K562 (cell line): ENCODE data around the gene OR1J1. TPM values are rescaled to one million over a fixed set of nuclear protein-coding genes. Genes with fewer than 3 reads are reported as not detected.

Experiments
- ATAC-seq: fragments of 200-7000 bp; cut with Tn5 transposase; 3 replicates; pipeline ENCODE4 v1.9.1; 2020; ENCODE audit warnings: moderate library complexity
- BruUV-seq: library from RNA; stranded (reverse); fragments of 400-500 nt; replicated peaks from 2 replicates; lab custom pipeline; 2021; lab: Mats Ljungman, UMichigan
- CTCF ChIA-PET: fragments of 300-600 bp; formaldehyde crosslinking; extraction: SDS; loops from one replicate; lab custom pipeline; 2021; ENCODE audit warnings: low intra/inter-chr PET ratio; lab: Yijun Ruan, JAX
- POLR2A ChIA-PET: fragments of 300-600, 350-650 bp; sonication (Branson Sonifier 250); formaldehyde crosslinking; extraction: SDS; loops from one replicate; lab custom pipeline; 2021; ENCODE audit warnings: antibody characterized with exemption, inconsistent platforms; lab: Yijun Ruan, JAX
- DNase-seq, 4 experiments: peaks; one replicate each; pipeline versions ENCODE4 v3.0.0 to v3.0.0-alpha.2; 2011 to 2018; ENCODE audit warnings: low spot score in 3 of 4, mixed read lengths in 3 of 4; ENCODE audit errors: extremely low read depth in 1 of 4
- FAIRE-seq: peaks from 2 replicates; lab custom pipeline; 2011; peaks lifted over from hg19 to GRCh38; lab: Jason Lieb, UNC
- H2AFZ ChIP-seq: 2 replicates; pipeline ENCODE4 v1.6.0; 2011; ENCODE audit warnings: low read depth, low read length, control low read depth, inconsistent platforms
- H3K27ac ChIP-seq: fragments of 200-600 bp; 3 replicates; pipeline ENCODE4 v1.8.0; 2011; ENCODE audit warnings: low read depth, mild to moderate bottlenecking, control low read depth, inconsistent platforms, low read length, moderate library complexity, mixed read lengths; ENCODE audit errors: extremely low read depth
- H3K27me3 ChIP-seq, 2 experiments: fragments of 300-600 bp in 1 of 2; 2 replicates in 1 of 2; 3 replicates in 1 of 2; pipeline versions ENCODE4 v1.6.0 to v1.8.0; 2011; ENCODE audit warnings: inconsistent platforms in 2 of 2, low read length in 2 of 2, mild to moderate bottlenecking in 1 of 2, mixed read lengths in 1 of 2, moderate library complexity in 1 of 2; ENCODE audit not compliant: control insufficient read depth in 2 of 2, insufficient read depth in 2 of 2
- H3K36me3 ChIP-seq: fragments of 300-600 bp; 3 replicates; pipeline ENCODE4 v1.8.0; 2011; ENCODE audit warnings: mild to moderate bottlenecking, low read length, inconsistent platforms; ENCODE audit not compliant: control insufficient read depth, insufficient read depth
- H3K4me1 ChIP-seq, 2 experiments: fragments of 200-600 bp in 1 of 2; replicated peaks in 1 of 2; 2 replicates in 1 of 2; 3 replicates in 1 of 2; pipeline versions ENCODE4 v1.5.1 to v1.8.0; 2011; ENCODE audit warnings: inconsistent platforms in 2 of 2, low read length in 2 of 2, mild to moderate bottlenecking in 1 of 2, mixed read lengths in 1 of 2, moderate library complexity in 1 of 2; ENCODE audit not compliant: control insufficient read depth in 2 of 2, insufficient read depth in 2 of 2
- H3K4me2 ChIP-seq: 2 replicates; pipeline ENCODE4 v1.6.1; 2011; ENCODE audit warnings: low read length, control low read depth, inconsistent platforms, mixed read lengths; ENCODE audit not compliant: insufficient read depth
- H3K4me3 ChIP-seq: fragments of 200-600 bp; sonication (generic), shearing (Covaris generic); 2 replicates; pipeline ENCODE4 v1.5.1; 2016; ENCODE audit warnings: control low read depth, inconsistent platforms
- H3K79me2 ChIP-seq: fragments of 200-600 bp; 3 replicates; pipeline ENCODE4 v1.8.0; 2011; ENCODE audit warnings: low read length, inconsistent platforms; ENCODE audit not compliant: control insufficient read depth, insufficient read depth
- H3K9ac ChIP-seq, 2 experiments: 2 replicates each; pipeline versions ENCODE4 v1.6.0 to v1.6.1; 2011; ENCODE audit warnings: low read depth in 2 of 2, low read length in 2 of 2, control low read depth in 1 of 2, inconsistent platforms in 1 of 2, mild to moderate bottlenecking in 1 of 2, mixed read lengths in 1 of 2; ENCODE audit not compliant: insufficient read depth in 1 of 2
- H3K9me1 ChIP-seq: one replicate; pipeline ENCODE4 v1.6.0; 2011; ENCODE audit warnings: inconsistent platforms, mild to moderate bottlenecking, low read length, moderate library complexity; ENCODE audit not compliant: control insufficient read depth, insufficient read depth
- H3K9me3 ChIP-seq: replicated peaks from 2 replicates; pipeline ENCODE4 v1.5.1; 2011; ENCODE audit warnings: low read depth, low read length, inconsistent platforms; ENCODE audit not compliant: control insufficient read depth, insufficient read depth
- H4K20me1 ChIP-seq: replicated peaks from 2 replicates; pipeline ENCODE4 v1.6.1; 2011; ENCODE audit warnings: low read length, inconsistent platforms, mixed read lengths; ENCODE audit not compliant: control insufficient read depth, insufficient read depth
- BDP1 ChIP-seq: IDR thresholded peaks from 3 replicates; pipeline ENCODE4 v1.6.1; 2011; ENCODE audit not compliant: insufficient read length, insufficient read depth
- CEBPG ChIP-seq, 3 experiments: fragments of 200-800 bp in 1 of 3; sonication (Bioruptor generic) in 1 of 3; sonication (generic) in 1 of 3; formaldehyde crosslinking in 1 of 3; IDR thresholded peaks in 2 of 3; conservative IDR thresholded peaks in 1 of 3; 2 replicates each; pipeline versions ENCODE4 v1.6.1 to v1.8.0; 2016 to 2022; ENCODE audit warnings: missing compliant biosample characterization in 2 of 3, missing genetic modification characterization in 2 of 3, mild to moderate bottlenecking in 1 of 3, missing genetic modification reagents in 1 of 3
- DNMT1 ChIP-seq: fragments of 450-650 bp; IDR thresholded peaks from 2 replicates; pipeline ENCODE4 v1.6.1; 2016; ENCODE audit warnings: antibody characterized with exemption, mild to moderate bottlenecking
- KAT2B ChIP-seq: IDR thresholded peaks from one replicate; pipeline ENCODE4 v1.6.1; 2012; ENCODE audit warnings: low read depth, mild to moderate bottlenecking, control low read depth, inconsistent platforms, low read length, moderate library complexity
- MAFF ChIP-seq: IDR thresholded peaks from 2 replicates; pipeline ENCODE4 v1.6.1; 2012; ENCODE audit warnings: low read length, improper control_type of control experiment
- MIER1 ChIP-seq: fragments of 450-650 bp; IDR thresholded peaks from 2 replicates; pipeline ENCODE4 v1.6.1; 2016; ENCODE audit warnings: antibody characterized with exemption, mild to moderate bottlenecking, low read depth
- NFE2L1 ChIP-seq: fragments of 450-650 bp; IDR thresholded peaks from 2 replicates; pipeline ENCODE4 v1.6.1; 2016; ENCODE audit warnings: missing genetic modification characterization, low read depth, mild to moderate bottlenecking, missing compliant biosample characterization, moderate library complexity, borderline replicate concordance
- RBBP5 ChIP-seq: fragments of 200-600 bp; sonication (generic); IDR thresholded peaks from 2 replicates; pipeline ENCODE4 v1.6.1; 2012; ENCODE audit warnings: borderline replicate concordance, mild to moderate bottlenecking, low read length, control low read depth, inconsistent platforms; ENCODE audit not compliant: insufficient read depth, poor library complexity, severe bottlenecking
- ZNF644 ChIP-seq: fragments of 200-800 bp; sonication (Bioruptor generic); IDR thresholded peaks from 2 replicates; pipeline ENCODE4 v1.6.1; 2016; ENCODE audit warnings: low read depth, missing genetic modification characterization, missing compliant biosample characterization
- WGBS: fragments of 100-300 bp; shearing (Covaris generic); methylation state at CpG from one replicate; pipeline ENCODE4 v1.1.6; 2016; ENCODE audit warnings: low coverage, mixed read lengths; ENCODE audit not compliant: insufficient coverage; ENCODE audit errors: missing lambda C conversion rate; 5-methylcytosine and 5-hydroxymethylcytosine counted together
- in situ Hi-C: fragments of 300-500 bp; cut with MboI; formaldehyde crosslinking; loops from 4 replicates; pipeline ENCODE4 v1.15.0; 2018; ENCODE audit warnings: inconsistent platforms, mixed read lengths
- intact Hi-C: fragments of 100-400 bp; cut with micrococcal nuclease; formaldehyde crosslinking; loops from 2 replicates; pipeline ENCODE4 v1.14.2; 2022
- polyA plus RNA-seq, 8 experiments: library from polyadenylated mRNA; depleted of rRNA in 4 of 8; stranded (reverse) in 5 of 8; unstranded in 3 of 8; fragments of >200 nt; fragmentation: Nextera tagmentation in 2 of 8; fragmentation: Illumina TruSeq in 1 of 8; extraction: Ambion mirVana in 2 of 8; extraction: Trizol in 1 of 8; gene quantifications; 2 replicates each; pipeline versions ENCODE4 v1.2.1 to v1.2.3, GENCODE V29; 2011 to 2014; ENCODE audit warnings: inconsistent platforms in 1 of 8, missing spikeins in 1 of 8
- total RNA-seq, 7 experiments: library from RNA; depleted of rRNA in 6 of 7; stranded (reverse); fragments of >200 nt in 6 of 7; fragmentation: Illumina TruSeq in 2 of 7; extraction: Trizol in 2 of 7; gene quantifications; 2 replicates each; pipeline versions ENCODE4 v1.2.1 to v1.2.3, GENCODE V29; 2011 to 2021; ENCODE audit warnings: low replicate concordance in 1 of 7
- TF ChIP-seq, protein P1 (sequence below): fragments of 450-650 bp; IDR thresholded peaks from 2 replicates; pipeline ENCODE4 v1.6.1; 2018; ENCODE audit warnings: mild to moderate bottlenecking, low read depth; ENCODE audit not compliant: partially characterized antibody
- TF ChIP-seq, protein P2 (sequence below): fragments of 450-650 bp; formaldehyde crosslinking; IDR thresholded peaks from 2 replicates; pipeline ENCODE4 v1.4.0; 2020; ENCODE audit warnings: mild to moderate bottlenecking, mixed read lengths

Gene OR1J1
- total and polyA plus RNA-seq, 9 of the 15 experiments (the other 6 are each of a cell fraction or from before 2014, with no cell fraction given) = not detected

DNA sequence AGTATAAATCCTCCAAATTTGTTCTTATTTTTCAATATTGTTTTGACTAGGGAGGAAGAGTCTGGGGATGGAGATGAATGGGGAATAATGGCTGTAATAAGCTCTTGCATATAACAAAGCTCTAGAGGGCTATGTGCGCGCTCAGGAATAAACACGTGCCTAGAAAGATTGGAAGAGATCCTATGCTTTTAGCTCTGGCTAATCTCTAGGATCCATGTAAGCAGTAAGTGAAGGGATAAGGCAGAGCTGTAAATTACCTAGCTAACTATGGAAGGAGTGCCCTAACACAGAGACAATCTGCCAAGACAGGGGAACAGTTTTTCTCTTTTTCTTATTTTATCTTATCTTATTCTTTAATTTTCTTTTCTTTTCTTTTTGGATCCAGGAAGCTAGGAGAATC lies 21.6 kb downstream of the OR1J1 start:
- H3K27ac ChIP-seq = no peak overlapping the region
- H3K4me1 ChIP-seq = no peaks in the 10 kb centered on the region
- TF ChIP-seq DNMT1 = no peak
- TF ChIP-seq, protein P1, sequence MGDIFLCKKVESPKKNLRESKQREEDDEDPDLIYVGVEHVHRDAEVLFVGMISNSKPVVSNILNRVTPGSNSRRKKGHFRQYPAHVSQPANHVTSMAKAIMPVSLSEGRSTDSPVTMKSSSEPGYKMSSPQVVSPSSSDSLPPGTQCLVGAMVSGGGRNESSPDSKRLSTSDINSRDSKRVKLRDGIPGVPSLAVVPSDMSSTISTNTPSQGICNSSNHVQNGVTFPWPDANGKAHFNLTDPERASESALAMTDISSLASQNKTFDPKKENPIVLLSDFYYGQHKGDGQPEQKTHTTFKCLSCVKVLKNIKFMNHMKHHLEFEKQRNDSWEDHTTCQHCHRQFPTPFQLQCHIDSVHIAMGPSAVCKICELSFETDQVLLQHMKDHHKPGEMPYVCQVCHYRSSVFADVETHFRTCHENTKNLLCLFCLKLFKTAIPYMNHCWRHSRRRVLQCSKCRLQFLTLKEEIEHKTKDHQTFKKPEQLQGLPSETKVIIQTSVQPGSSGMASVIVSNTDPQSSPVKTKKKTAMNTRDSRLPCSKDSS = no peak
- POLR2A ChIA-PET = no interaction called here
- intact Hi-C loops (no loop called here), in situ Hi-C loops (no loop called here)
- no peak for DNase-seq
- no TSS peak for BruUV-seq
- WGBS = 0% methylated on average over 3 of the region's 3 CpGs
- no peak overlapping the region for H3K4me2 ChIP-seq
- no peaks in the 10 kb centered on the region for H3K79me2 ChIP-seq
- no peaks in the 10 kb centered on the region for H3K27me3 ChIP-seq
- H3K9me3 ChIP-seq = no peaks in the 10 kb centered on the region; the same call in none of the 2 replicates
- no peak overlapping the region for H3K4me3 ChIP-seq
- no peaks in the 10 kb centered on the region for H3K9me1 ChIP-seq
- ATAC-seq = no peak
- CTCF ChIA-PET = no interaction called here
- no peaks in the 10 kb centered on the region for H4K20me1 ChIP-seq
- H2AFZ ChIP-seq = no peak overlapping the region
- FAIRE-seq = no peak
- H3K9ac ChIP-seq = no peak overlapping the region
- no peaks in the 10 kb centered on the region for H3K36me3 ChIP-seq

DNA sequence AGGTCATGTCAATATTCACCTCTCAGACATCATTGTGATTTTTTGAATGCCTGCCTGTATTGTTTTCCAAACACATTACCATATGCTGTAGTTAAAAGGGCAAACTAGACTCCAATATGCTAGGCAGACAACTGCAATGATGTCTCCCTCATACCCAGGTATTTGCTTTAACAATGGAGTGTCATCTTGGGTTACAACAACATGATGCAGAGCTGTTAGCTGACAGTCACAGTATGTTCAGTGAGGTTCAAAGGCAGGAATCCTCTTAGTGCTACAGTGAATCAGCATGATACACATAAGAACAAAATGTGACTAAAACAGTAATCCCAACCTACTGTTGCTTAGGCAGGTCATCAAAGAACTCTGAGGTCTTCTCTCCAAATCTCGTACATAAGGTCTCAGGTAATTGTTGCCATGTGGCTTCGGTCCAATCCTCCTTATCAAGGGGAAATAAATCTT lies 24.0 kb downstream of the OR1J1 start:
- Histone ChIP-seq H3K9me3 (peaks cover 4% of the 10 kb centered on the region), H3K9me1 (no peaks in the 10 kb centered on the region), H3K4me3 (no peak overlapping the region), H4K20me1 (no peaks in the 10 kb centered on the region), H3K27me3 (no peaks in the 10 kb centered on the region), H3K4me1 (no peaks in the 10 kb centered on the region), H3K79me2 (no peaks in the 10 kb centered on the region), H2AFZ (no peak overlapping the region), H3K36me3 (no peaks in the 10 kb centered on the region), H3K9ac (no peak overlapping the region), H3K4me2 (no peak overlapping the region), H3K27ac (no peak overlapping the region)
- in situ Hi-C loops = loop anchor here (5.0 kb wide), 2 partner anchors 101 to 331 kb away; no protein-coding TSS in a partner anchor
- intact Hi-C loops = loop anchor here (1.0 kb wide), 4 partner anchors 74 to 354 kb away; no protein-coding TSS in a partner anchor
- ChIA-PET CTCF (interaction anchor here (1.8 to 2.5 kb wide), 3 partner anchors 328 to 355 kb away, joined by 5 to 11 read pairs (median 10); no protein-coding TSS in a partner anchor), POLR2A (interaction anchor here (0.7 kb wide), 1 partner anchor 76 kb away, joined by 3 read pairs; no protein-coding TSS in a partner anchor)
- no peak for ATAC-seq
- no TSS peak for BruUV-seq
- WGBS = 5% methylated on average over 2 of the region's 2 CpGs
- no peak for DNase-seq
- no peak for FAIRE-seq
- TF ChIP-seq, protein P2, sequence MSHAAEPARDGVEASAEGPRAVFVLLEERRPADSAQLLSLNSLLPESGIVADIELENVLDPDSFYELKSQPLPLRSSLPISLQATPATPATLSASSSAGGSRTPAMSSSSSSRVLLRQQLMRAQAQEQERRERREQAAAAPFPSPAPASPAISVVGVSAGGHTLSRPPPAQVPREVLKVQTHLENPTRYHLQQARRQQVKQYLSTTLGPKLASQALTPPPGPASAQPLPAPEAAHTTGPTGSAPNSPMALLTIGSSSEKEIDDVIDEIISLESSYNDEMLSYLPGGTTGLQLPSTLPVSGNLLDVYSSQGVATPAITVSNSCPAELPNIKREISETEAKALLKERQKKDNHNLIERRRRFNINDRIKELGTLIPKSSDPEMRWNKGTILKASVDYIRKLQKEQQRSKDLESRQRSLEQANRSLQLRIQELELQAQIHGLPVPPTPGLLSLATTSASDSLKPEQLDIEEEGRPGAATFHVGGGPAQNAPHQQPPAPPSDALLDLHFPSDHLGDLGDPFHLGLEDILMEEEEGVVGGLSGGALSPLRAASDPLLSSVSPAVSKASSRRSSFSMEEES (CRISPR knock-in tag) = no peak
- TF ChIP-seq BDP1 (no peak), ZNF644 (tag) (no peak), CEBPG (CRISPR knock-in tag; IDR thresholded peaks at IDR 0.05) (no peak), CEBPG (tag; conservative IDR thresholded peaks at IDR 0.05 in 1 of 2, IDR thresholded peaks at IDR 0.05 in 1 of 2) (no peak), RBBP5 (no peak), KAT2B (no peak), MAFF (no peak), NFE2L1 (tag) (no peak), MIER1 (no peak)
